Stimulated activated naive B cell treated with anti-CD40 and anti-IgM and Interleukin-4, amounts not matched to agents 10 μg/mL and 1 μg/mL and 100 μg/mL, for 72 hours (primary cell): ENCODE results near the gene PELO.

Experiments
- ATAC-seq, 2 donors: fragments of 150-1000 bp; cut with Tn5 transposase; replicated peaks; 2 replicates each; pipeline ENCODE4 v1.10.0; 2021; ENCODE audit warnings: moderate library complexity in 1 of 2
- DNase-seq: peaks from one replicate; pipeline ENCODE4 v3.0.0; 2021
- H3K27ac Mint-ChIP-seq: one replicate; pipeline ENCODE4 v1.8.0; 2022; ENCODE audit warnings: mild to moderate bottlenecking, mixed read lengths
- H3K27me3 Mint-ChIP-seq, 2 donors: one replicate each; pipeline ENCODE4 v1.8.0; 2022; ENCODE audit warnings: mixed read lengths in 2 of 2
- H3K36me3 Mint-ChIP-seq, 2 donors: one replicate each; pipeline ENCODE4 v1.8.0; 2022; ENCODE audit warnings: mixed read lengths in 2 of 2, mild to moderate bottlenecking in 1 of 2
- H3K4me1 Mint-ChIP-seq, 2 donors: one replicate each; pipeline ENCODE4 v1.8.0; 2022; ENCODE audit warnings: mixed read lengths in 2 of 2, mild to moderate bottlenecking in 1 of 2
- H3K4me3 Mint-ChIP-seq, 2 donors: one replicate each; pipeline ENCODE4 v1.8.0; 2022; ENCODE audit warnings: mild to moderate bottlenecking in 2 of 2, mixed read lengths in 2 of 2, moderate library complexity in 1 of 2
- H3K9me3 Mint-ChIP-seq, 2 donors: one replicate each; pipeline ENCODE4 v1.8.0; 2022; ENCODE audit warnings: mixed read lengths in 2 of 2, mild to moderate bottlenecking in 1 of 2

Gene PELO

GRCh38 chr5:52779213-52779612 lies 8.5 kb upstream of the PELO start:
- ATAC-seq (no peak), DNase-seq (no peak)
- H3K4me1 Mint-ChIP-seq: peaks cover 6 to 10% of the 10 kb centered on the region in 2 donors
- no peaks in the 10 kb centered on the region for H3K36me3 Mint-ChIP-seq
- no peak overlapping the region for H3K27ac Mint-ChIP-seq
- no peak overlapping the region for H3K4me3 Mint-ChIP-seq
- peaks cover 0 to 1% of the 10 kb centered on the region in 2 donors for H3K9me3 Mint-ChIP-seq
- H3K27me3 Mint-ChIP-seq: peaks cover 18 to 35% of the 10 kb centered on the region in 2 donors

- peaks cover 19 to 45% of the 10 kb centered on the region in 2 donors for H3K27me3 Mint-ChIP-seq
- no peaks in the 10 kb centered on the region for H3K36me3 Mint-ChIP-seq
- ATAC-seq (no peak), DNase-seq (no peak)
- no peak overlapping the region for H3K4me3 Mint-ChIP-seq
- H3K4me1 Mint-ChIP-seq: peaks cover 8 to 20% of the 10 kb centered on the region in 2 donors
- no peak overlapping the region for H3K27ac Mint-ChIP-seq
- H3K9me3 Mint-ChIP-seq: no peaks in the 10 kb centered on the region
These were observed 4.3 kb upstream of the PELO start for GRCh38 chr5:52783226-52783959.

GRCh38 chr5:52784737-52785136 lies 3.0 kb upstream of the PELO start:
- Mint-ChIP-seq H3K9me3 (no peaks in the 10 kb centered on the region), H3K27me3 (peaks cover 25 to 54% of the 10 kb centered on the region in 2 donors), H3K4me3 (no peak overlapping the region), H3K36me3 (no peaks in the 10 kb centered on the region), H3K4me1 (peaks cover 8 to 20% of the 10 kb centered on the region in 2 donors), H3K27ac (no peak overlapping the region)
- ATAC-seq (no peak), DNase-seq (no peak)

GRCh38 chr5:52786391-52786790 lies 1.3 kb upstream of the PELO start:
- Mint-ChIP-seq H3K4me1 (peaks cover 8 to 20% of the 10 kb centered on the region in 2 donors), H3K27ac (no peak overlapping the region), H3K4me3 (no peak overlapping the region), H3K9me3 (no peaks in the 10 kb centered on the region), H3K27me3 (peaks cover 40 to 64% of the 10 kb centered on the region in 2 donors), H3K36me3 (no peaks in the 10 kb centered on the region)
- DNase-seq (no peak), ATAC-seq (no peak)

GRCh38 chr5:52786949-52787599 lies 642 bp upstream of the PELO start:
- Mint-ChIP-seq H3K36me3 (no peaks in the 10 kb centered on the region), H3K9me3 (no peaks in the 10 kb centered on the region), H3K27me3 (peaks cover 35 to 58% of the 10 kb centered on the region in 2 donors), H3K4me1 (peaks cover 8 to 20% of the 10 kb centered on the region in 2 donors), H3K27ac (peak overlapping the region; percentile 57), H3K4me3 (peak overlapping the region; percentile 89 to 90)
- ATAC-seq (peak; percentile 33 to 35), DNase-seq (no peak)

GRCh38 chr5:52788505-52788821 lies 747 bp downstream of the PELO start:
- peaks cover 8 to 20% of the 10 kb centered on the region in 2 donors for H3K4me1 Mint-ChIP-seq
- H3K36me3 Mint-ChIP-seq: no peaks in the 10 kb centered on the region
- no peak overlapping the region for H3K27ac Mint-ChIP-seq
- H3K27me3 Mint-ChIP-seq: peaks cover 32 to 48% of the 10 kb centered on the region in 2 donors
- H3K4me3 Mint-ChIP-seq: peak overlapping the region; percentile 89 to 90
- no peaks in the 10 kb centered on the region for H3K9me3 Mint-ChIP-seq
- DNase-seq (no peak), ATAC-seq (no peak)

- H3K36me3 Mint-ChIP-seq: no peaks in the 10 kb centered on the region
- H3K9me3 Mint-ChIP-seq: no peaks in the 10 kb centered on the region
- no peak for DNase-seq
- no peak overlapping the region for H3K4me3 Mint-ChIP-seq
- peaks cover 8 to 20% of the 10 kb centered on the region in 2 donors for H3K4me1 Mint-ChIP-seq
- ATAC-seq: no peak
- H3K27ac Mint-ChIP-seq: no peak overlapping the region
- H3K27me3 Mint-ChIP-seq: peaks cover 30 to 46% of the 10 kb centered on the region in 2 donors
These were observed 1.7 kb downstream of the PELO start for GRCh38 chr5:52789378-52789777.

- Mint-ChIP-seq H3K27me3 (peaks cover 30 to 46% of the 10 kb centered on the region in 2 donors), H3K36me3 (no peaks in the 10 kb centered on the region), H3K4me3 (no peak overlapping the region), H3K4me1 (peaks cover 8 to 20% of the 10 kb centered on the region in 2 donors), H3K9me3 (no peaks in the 10 kb centered on the region), H3K27ac (no peak overlapping the region)
- no peak for DNase-seq
- ATAC-seq: no peak
These were observed 2.1 kb downstream of the PELO start for GRCh38 chr5:52789851-52790250.

- H3K27ac Mint-ChIP-seq: no peak overlapping the region
- DNase-seq (no peak), ATAC-seq (no peak)
- H3K36me3 Mint-ChIP-seq: no peaks in the 10 kb centered on the region
- H3K4me1 Mint-ChIP-seq: peaks cover 7 to 18% of the 10 kb centered on the region in 2 donors
- H3K9me3 Mint-ChIP-seq: no peaks in the 10 kb centered on the region
- H3K27me3 Mint-ChIP-seq: peaks cover 28 to 38% of the 10 kb centered on the region in 2 donors
- H3K4me3 Mint-ChIP-seq: no peak overlapping the region
These were observed 3.6 kb downstream of the PELO start for GRCh38 chr5:52791366-52791765.

- Mint-ChIP-seq H3K9me3 (no peaks in the 10 kb centered on the region), H3K27me3 (peaks cover 15 to 17% of the 10 kb centered on the region in 2 donors), H3K27ac (no peak overlapping the region), H3K4me1 (peaks cover 8 to 17% of the 10 kb centered on the region in 2 donors), H3K4me3 (no peak overlapping the region), H3K36me3 (no peaks in the 10 kb centered on the region)
- ATAC-seq (no peak), DNase-seq (no peak)
These were observed 6.8 kb downstream of the PELO start for GRCh38 chr5:52794519-52794918.

GRCh38 chr5:52796031-52796430 lies 8.3 kb downstream of the PELO start:
- Mint-ChIP-seq H3K9me3 (no peaks in the 10 kb centered on the region), H3K27me3 (peaks cover 2 to 3% of the 10 kb centered on the region in 2 donors), H3K36me3 (peaks cover 9 to 13% of the 10 kb centered on the region in 2 donors), H3K4me1 (peaks cover 13 to 28% of the 10 kb centered on the region in 2 donors), H3K27ac (no peak overlapping the region), H3K4me3 (no peak overlapping the region)
- ATAC-seq (no peak), DNase-seq (no peak)

GRCh38 chr5:52796516-52797103 lies 8.9 kb downstream of the PELO start:
- no peak overlapping the region for H3K27ac Mint-ChIP-seq

GRCh38 chr5:52798938-52799337 lies 11.2 kb downstream of the PELO start:
- Mint-ChIP-seq H3K4me1 (peaks cover 18 to 35% of the 10 kb centered on the region in 2 donors), H3K27ac (peak overlapping the region; percentile 98), H3K27me3 (no peaks in the 10 kb centered on the region), H3K4me3 (peak overlapping the region; percentile 90 to 95), H3K9me3 (no peaks in the 10 kb centered on the region), H3K36me3 (peaks cover 13 to 18% of the 10 kb centered on the region in 2 donors)
- no peak for DNase-seq
- ATAC-seq: no peak

More at GRCh38 chr5:52796516-52797103, 8.9 kb downstream of the PELO start:
- H3K4me3 Mint-ChIP-seq: no peak overlapping the region
- no peaks in the 10 kb centered on the region for H3K27me3 Mint-ChIP-seq
- ATAC-seq (no peak), DNase-seq (no peak)
- H3K36me3 Mint-ChIP-seq: peaks cover 13 to 17% of the 10 kb centered on the region in 2 donors
- no peaks in the 10 kb centered on the region for H3K9me3 Mint-ChIP-seq
- H3K4me1 Mint-ChIP-seq: peaks cover 18 to 34% of the 10 kb centered on the region in 2 donors

GRCh38 chr5:52799358-52799982 lies 11.8 kb downstream of the PELO start:
- ATAC-seq (peak; percentile 30 to 43), DNase-seq (no peak)
- peak overlapping the region; percentile 98 for H3K27ac Mint-ChIP-seq
- peak overlapping the region; percentile 90 to 95 for H3K4me3 Mint-ChIP-seq
- H3K9me3 Mint-ChIP-seq: no peaks in the 10 kb centered on the region
- H3K4me1 Mint-ChIP-seq: peaks cover 23 to 40% of the 10 kb centered on the region in 2 donors
- H3K36me3 Mint-ChIP-seq: peaks cover 18 to 22% of the 10 kb centered on the region in 2 donors
- no peaks in the 10 kb centered on the region for H3K27me3 Mint-ChIP-seq
